Kidney (tissue), 14 donors: ENCODE measurements around the gene CHTOP. TPM values are rescaled to one million over a fixed set of nuclear protein-coding genes. Genes with fewer than 3 reads are reported as not detected.
A peak's percentile ranks its signal among the peaks of the same experiment; 100 is the strongest.

Experiments used
- DNase-seq, 5 donors: peaks; one replicate each; pipeline ENCODE4 v3.0.0-alpha.2; 2013 to 2020
- FAIRE-seq: peaks from 2 replicates; lab custom pipeline; 2012; peaks lifted over from hg19 to GRCh38; lab: Jason Lieb, UNC
- H3K27ac ChIP-seq, 2 donors: one replicate each; pipeline ENCODE4 v1.7.0; 2013; ENCODE audit warnings: low read depth in 2 of 2, low read length in 2 of 2, inconsistent platforms in 1 of 2
- H3K27me3 ChIP-seq: one replicate; pipeline ENCODE4 v1.7.1; 2013; ENCODE audit warnings: low read length, inconsistent platforms; ENCODE audit not compliant: control insufficient read depth, insufficient read depth
- H3K36me3 ChIP-seq, 3 donors: one replicate each; pipeline versions ENCODE4 v1.7.0 to v1.7.1; 2013; ENCODE audit warnings: low read length in 3 of 3, control low read depth in 1 of 3, inconsistent platforms in 1 of 3; ENCODE audit not compliant: insufficient read depth in 3 of 3, control insufficient read depth in 2 of 3
- H3K4me1 ChIP-seq, 3 donors: one replicate each; pipeline versions ENCODE4 v1.7.0 to v1.7.1; 2013; ENCODE audit warnings: low read length in 3 of 3, inconsistent platforms in 1 of 3, low read depth in 1 of 3; ENCODE audit not compliant: control insufficient read depth in 2 of 3, insufficient read depth in 2 of 3
- H3K4me3 ChIP-seq, 3 donors: one replicate each; pipeline versions ENCODE4 v1.7.0 to v1.8.1; 2013; ENCODE audit warnings: low read length in 3 of 3, control low read depth in 1 of 3, inconsistent platforms in 1 of 3
- H3K9ac ChIP-seq, 3 donors: one replicate each; pipeline versions ENCODE4 v1.7.0 to v1.7.1; 2013; ENCODE audit warnings: low read length in 3 of 3, control low read depth in 1 of 3, inconsistent platforms in 1 of 3
- H3K9me3 ChIP-seq, 3 donors: one replicate each; pipeline versions ENCODE4 v1.7.0 to v1.7.1; 2013; ENCODE audit warnings: low read length in 3 of 3, control low read depth in 1 of 3, inconsistent platforms in 1 of 3; ENCODE audit not compliant: control insufficient read depth in 2 of 3, insufficient read depth in 1 of 3
- CTCF ChIP-seq: IDR thresholded peaks from 3 replicates; pipeline ENCODE4 v1.5.1; 2012; ENCODE audit warnings: mild to moderate bottlenecking, moderate library complexity, borderline replicate concordance; ENCODE audit not compliant: insufficient read depth; ENCODE audit errors: extremely low read depth
- intact Hi-C: fragments of 100-400 bp; cut with DNase I; formaldehyde crosslinking; loops from one replicate; pipeline ENCODE4 v1.11.1; 2022
- polyA plus RNA-seq: library from polyadenylated mRNA; stranded (reverse); fragments of 350-450 nt; fragmentation: Illumina TruSeq; extraction: RNeasy Lipid Tissue Mini Kit (QIAGEN cat#74804); gene quantifications from one replicate; pipeline ENCODE4 v1.2.3, GENCODE V29; 2014; ENCODE audit warnings: low read depth, low replicate concordance; ENCODE audit not compliant: insufficient read depth
- total RNA-seq: library from RNA; stranded (reverse); fragmentation: NEBNext Ultra II Directional; extraction: Animal tissue kit (Norgen Biotek cat#: 25700); gene quantifications from one replicate; pipeline ENCODE4 v1.2.1, GENCODE V29; 2021
- donor health status: control.
- donor health status: control.
- donor health status: control.
- donor health status: control.
- donor health status: control.
- donor health status: DM: yes; HTN: yes; CAD: no.
- donor health status: Normal renal cell carcinoma (clear cell type).

Gene CHTOP
- total and polyA plus RNA-seq, 2 donors from 2014 or later: 71.1 to 83.6 TPM

- Histone ChIP-seq H3K36me3 (peaks cover 7 to 37% (median 20%) of the 10 kb centered on the region in 3 donors), H3K4me1 (peaks cover 0 to 6% (median 5%) of the 10 kb centered on the region in 3 donors), H3K4me3 (no peak overlapping the region), H3K9ac (no peak overlapping the region), H3K9me3 (no peaks in the 10 kb centered on the region), H3K27me3 (no peaks in the 10 kb centered on the region), H3K27ac (peak overlapping the region in 1 of 2 donors; percentile 15)
- intact Hi-C loops: no loop called here
- TF ChIP-seq CTCF: no peak
- peak in 1 of 5 donors; percentile 32 for DNase-seq
- no peak for FAIRE-seq
These were observed 13.5 kb downstream of the CHTOP start for GRCh38 chr1:153647346-153647714.

GRCh38 chr1:153648000-153648643 is 14.3 kb downstream of the CHTOP start:
- FAIRE-seq (no peak), DNase-seq (peak in 4 of 5 donors; percentile 39 to 57 (median 48))
- intact Hi-C loops: no loop called here
- TF ChIP-seq CTCF: no peak
- Histone ChIP-seq H3K4me1 (peaks cover 0 to 12% (median 6%) of the 10 kb centered on the region in 3 donors), H3K4me3 (no peak overlapping the region), H3K9ac (no peak overlapping the region), H3K36me3 (peaks cover 7 to 29% (median 14%) of the 10 kb centered on the region in 3 donors), H3K27ac (peak overlapping the region in 1 of 2 donors; percentile 49), H3K27me3 (no peaks in the 10 kb centered on the region), H3K9me3 (no peaks in the 10 kb centered on the region)

GRCh38 chr1:153649137-153649862 is 15.4 kb downstream of the CHTOP start:
- H3K27me3 ChIP-seq: no peaks in the 10 kb centered on the region
- FAIRE-seq (no peak), DNase-seq (no peak)
- H3K9me3 ChIP-seq: no peaks in the 10 kb centered on the region
- H3K4me3 ChIP-seq: no peak overlapping the region
- no peak overlapping the region for H3K9ac ChIP-seq
- no peak overlapping the region for H3K27ac ChIP-seq
- H3K36me3 ChIP-seq: peaks cover 7 to 17% (median 12%) of the 10 kb centered on the region in 3 donors
- H3K4me1 ChIP-seq: peaks cover 0 to 14% (median 6%) of the 10 kb centered on the region in 3 donors
- intact Hi-C loops: no loop called here
- no peak for TF ChIP-seq CTCF
